Muscle layer of duodenum (tissue), 2 donors: ENCODE data around the gene NGF.

Experiments used
- H3K27ac ChIP-seq: one replicate; pipeline ENCODE4 v1.7.0; 2013; ENCODE audit warnings: mild to moderate bottlenecking, low read length
- H3K27me3 ChIP-seq: one replicate; pipeline ENCODE4 v1.7.0; 2013; ENCODE audit warnings: low read depth, mild to moderate bottlenecking, control low read depth, low read length
- H3K36me3 ChIP-seq, 2 donors: one replicate each; pipeline ENCODE4 v1.7.0; 2013; ENCODE audit warnings: low read length in 2 of 2, control low read depth in 1 of 2, mild to moderate bottlenecking in 1 of 2; ENCODE audit not compliant: insufficient read depth in 2 of 2, control insufficient read depth in 1 of 2
- H3K4me1 ChIP-seq, 2 donors: one replicate each; pipeline ENCODE4 v1.7.0; 2013; ENCODE audit warnings: low read length in 2 of 2, mild to moderate bottlenecking in 2 of 2, control low read depth in 1 of 2, moderate library complexity in 1 of 2; ENCODE audit not compliant: insufficient read depth in 2 of 2, control insufficient read depth in 1 of 2
- H3K4me3 ChIP-seq, 2 donors: one replicate each; pipeline ENCODE4 v1.7.0; 2013; ENCODE audit warnings: low read length in 2 of 2, low read depth in 1 of 2, mild to moderate bottlenecking in 1 of 2
- H3K9me3 ChIP-seq, 2 donors: one replicate each; pipeline ENCODE4 v1.7.0; 2013; ENCODE audit warnings: low read length in 2 of 2, control low read depth in 1 of 2, mild to moderate bottlenecking in 1 of 2; ENCODE audit not compliant: control insufficient read depth in 1 of 2
- donor health status: healthy.

NGF gene

DNA sequence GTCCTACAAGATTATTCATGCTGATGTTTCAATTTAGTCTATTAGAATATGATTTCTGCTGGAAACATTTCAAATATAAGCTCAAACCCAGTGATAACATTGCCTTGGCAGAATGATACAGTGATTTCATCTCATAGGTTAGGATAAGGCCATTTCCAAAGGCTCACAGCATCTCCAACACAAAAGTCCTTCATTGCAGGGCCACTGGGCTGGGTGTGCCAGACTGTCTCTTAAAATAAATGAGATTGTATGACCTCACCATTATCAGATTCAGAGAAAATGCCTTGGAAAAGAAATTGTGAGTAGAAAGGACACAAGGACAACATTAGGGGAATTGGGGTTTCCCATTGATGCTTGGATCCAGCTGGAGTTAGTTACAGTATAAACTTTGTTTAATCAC lies 30.4 kb downstream of the NGF start:
- no peaks in the 10 kb centered on the region for H3K9me3 ChIP-seq
- peaks cover 0 to 1% of the 10 kb centered on the region in 2 donors for H3K4me1 ChIP-seq
- no peaks in the 10 kb centered on the region for H3K36me3 ChIP-seq
- no peak overlapping the region for H3K27ac ChIP-seq
- no peaks in the 10 kb centered on the region for H3K27me3 ChIP-seq
- no peak overlapping the region for H3K4me3 ChIP-seq

DNA sequence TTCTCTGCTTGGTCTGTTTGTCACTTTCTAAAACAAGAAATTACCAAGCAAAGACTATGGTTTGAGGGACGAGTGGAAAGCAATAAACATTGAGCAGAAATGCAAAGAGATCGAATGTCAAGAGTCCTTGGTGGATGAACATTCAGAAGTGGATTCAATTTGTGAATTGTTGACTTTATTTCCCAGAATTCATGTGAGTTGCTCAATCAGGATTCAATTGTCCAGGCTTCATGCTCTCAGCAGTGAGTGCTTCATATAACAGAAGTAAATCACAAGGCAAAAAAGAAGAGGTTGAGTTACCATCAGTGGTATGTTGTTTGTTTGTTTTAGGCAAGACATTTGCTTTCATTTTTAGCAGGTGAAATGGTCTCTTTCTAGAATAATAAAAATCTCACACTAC lies 31.9 kb downstream of the NGF start:
- no peaks in the 10 kb centered on the region for H3K36me3 ChIP-seq
- no peaks in the 10 kb centered on the region for H3K4me1 ChIP-seq
- no peak overlapping the region for H3K4me3 ChIP-seq
- H3K27ac ChIP-seq = no peak overlapping the region
- no peaks in the 10 kb centered on the region for H3K9me3 ChIP-seq
- no peaks in the 10 kb centered on the region for H3K27me3 ChIP-seq

- Histone ChIP-seq H3K27ac (no peak overlapping the region), H3K36me3 (no peaks in the 10 kb centered on the region), H3K27me3 (no peaks in the 10 kb centered on the region), H3K9me3 (no peaks in the 10 kb centered on the region), H3K4me3 (no peak overlapping the region), H3K4me1 (no peaks in the 10 kb centered on the region)
Observed at GRCh38 chr1:115303364-115303763, 34.7 kb downstream of the NGF start.

DNA sequence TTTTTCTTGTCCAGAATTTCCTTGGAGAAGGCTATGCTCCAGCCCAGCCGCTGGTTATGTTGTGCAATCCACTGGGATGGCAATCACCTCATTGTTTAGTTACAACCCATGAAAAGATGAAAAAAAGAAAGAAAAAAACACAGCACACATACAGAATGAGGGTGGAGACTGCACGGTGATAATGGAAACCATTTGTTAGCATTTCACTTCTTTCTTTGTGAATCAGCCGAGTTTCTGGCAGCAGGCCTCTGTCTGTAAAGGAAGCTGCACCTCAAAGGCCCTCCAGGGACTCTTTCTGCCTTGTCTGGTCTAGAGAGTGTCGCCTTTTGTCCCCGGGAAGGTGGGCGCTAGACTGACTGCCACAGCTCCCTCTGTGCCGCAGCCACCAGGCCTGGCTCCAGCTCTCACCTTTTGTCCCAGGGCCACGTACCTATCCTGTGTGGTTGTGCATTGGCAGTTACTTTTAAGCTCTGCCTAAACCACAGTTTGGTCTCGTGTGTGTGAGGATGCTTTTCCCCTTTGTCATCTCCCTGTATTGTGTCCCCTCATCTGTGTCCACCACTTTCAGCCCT lies 35.6 kb downstream of the NGF start:
- Histone ChIP-seq H3K27ac (no peak overlapping the region), H3K36me3 (no peaks in the 10 kb centered on the region), H3K4me1 (no peaks in the 10 kb centered on the region), H3K27me3 (no peaks in the 10 kb centered on the region), H3K9me3 (no peaks in the 10 kb centered on the region), H3K4me3 (no peak overlapping the region)

- Histone ChIP-seq H3K4me3 (no peak overlapping the region), H3K4me1 (no peaks in the 10 kb centered on the region), H3K27me3 (no peaks in the 10 kb centered on the region), H3K9me3 (no peaks in the 10 kb centered on the region), H3K36me3 (no peaks in the 10 kb centered on the region), H3K27ac (no peak overlapping the region)
Observed at GRCh38 chr1:115301438-115302020, 36.5 kb downstream of the NGF start.

DNA sequence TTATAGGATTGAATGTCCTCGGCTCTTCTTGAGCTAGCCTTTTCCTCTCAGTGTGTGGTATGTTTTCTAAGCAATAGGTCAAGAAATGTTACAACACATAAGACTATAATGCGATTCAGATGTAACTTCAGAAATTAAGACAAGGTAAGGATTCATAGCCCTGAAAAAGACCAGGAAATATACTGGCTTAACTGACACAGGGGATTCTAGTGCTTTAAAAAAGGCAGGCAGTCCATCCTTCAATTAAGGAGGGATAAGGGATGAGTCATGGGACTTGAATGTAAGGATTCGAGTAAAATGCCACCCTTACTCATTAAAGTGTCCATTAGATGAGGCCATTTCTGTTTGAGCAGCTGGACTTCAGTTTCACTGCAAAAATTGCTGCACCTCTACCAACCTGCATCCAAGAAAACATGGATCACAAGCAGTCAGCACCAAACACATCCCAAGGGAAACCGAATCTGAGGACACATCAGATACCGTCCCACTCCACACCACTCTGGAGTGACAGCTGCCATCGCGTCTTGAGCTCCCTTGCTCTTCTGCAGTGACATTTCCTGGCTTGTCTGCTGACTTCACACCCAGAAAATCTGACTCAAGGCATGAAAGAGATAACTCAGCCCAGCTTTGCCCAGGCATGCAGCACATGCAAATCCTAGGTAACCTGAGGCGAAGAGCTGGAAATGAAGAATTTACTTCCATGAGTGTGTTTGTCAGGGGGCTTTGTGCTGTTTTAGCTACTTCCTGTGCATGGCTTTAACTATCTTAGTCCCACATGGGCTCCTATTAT lies 37.8 kb downstream of the NGF start:
- Histone ChIP-seq H3K9me3 (no peaks in the 10 kb centered on the region), H3K4me1 (no peaks in the 10 kb centered on the region), H3K27ac (no peak overlapping the region), H3K27me3 (no peaks in the 10 kb centered on the region), H3K4me3 (no peak overlapping the region), H3K36me3 (no peaks in the 10 kb centered on the region)

GRCh38 chr1:115299266-115299665 lies 38.8 kb downstream of the NGF start:
- no peaks in the 10 kb centered on the region for H3K36me3 ChIP-seq
- no peaks in the 10 kb centered on the region for H3K4me1 ChIP-seq
- H3K9me3 ChIP-seq = no peaks in the 10 kb centered on the region
- H3K4me3 ChIP-seq = no peak overlapping the region
- no peaks in the 10 kb centered on the region for H3K27me3 ChIP-seq
- H3K27ac ChIP-seq = no peak overlapping the region

GRCh38 chr1:115296981-115297380 lies 41.1 kb downstream of the NGF start:
- H3K36me3 ChIP-seq = no peaks in the 10 kb centered on the region
- no peak overlapping the region for H3K4me3 ChIP-seq
- H3K9me3 ChIP-seq = no peaks in the 10 kb centered on the region
- H3K4me1 ChIP-seq = no peaks in the 10 kb centered on the region
- no peaks in the 10 kb centered on the region for H3K27me3 ChIP-seq
- H3K27ac ChIP-seq = no peak overlapping the region

GRCh38 chr1:115295904-115296696 lies 41.9 kb downstream of the NGF start:
- Histone ChIP-seq H3K27ac (no peak overlapping the region), H3K36me3 (no peaks in the 10 kb centered on the region), H3K9me3 (no peaks in the 10 kb centered on the region)

DNA sequence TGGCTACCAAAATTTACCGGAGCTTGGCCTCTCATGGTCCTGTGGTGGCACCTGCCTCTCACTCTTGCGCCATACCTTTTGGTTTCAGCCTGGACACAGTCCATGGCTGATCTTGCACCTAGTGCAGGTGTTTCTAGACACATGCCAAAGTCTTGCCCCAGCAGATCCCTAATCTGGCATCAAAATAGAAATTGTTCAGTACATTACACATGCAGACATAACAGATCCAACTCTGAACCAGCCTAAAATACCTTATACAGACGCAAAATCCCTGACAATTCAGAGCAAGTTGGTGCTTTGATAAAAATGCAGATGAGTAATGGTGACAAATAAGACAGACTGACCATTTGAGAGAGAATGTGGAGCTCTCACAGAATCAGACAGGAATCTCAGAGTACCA lies 44.1 kb downstream of the NGF start:
- Histone ChIP-seq H3K9me3 (no peaks in the 10 kb centered on the region), H3K27ac (no peak overlapping the region), H3K36me3 (no peaks in the 10 kb centered on the region), H3K27me3 (no peaks in the 10 kb centered on the region), H3K4me1 (no peaks in the 10 kb centered on the region), H3K4me3 (no peak overlapping the region)

More at GRCh38 chr1:115295904-115296696, 41.9 kb downstream of the NGF start:
- H3K27me3 ChIP-seq = no peaks in the 10 kb centered on the region
- no peaks in the 10 kb centered on the region for H3K4me1 ChIP-seq
- no peak overlapping the region for H3K4me3 ChIP-seq

DNA sequence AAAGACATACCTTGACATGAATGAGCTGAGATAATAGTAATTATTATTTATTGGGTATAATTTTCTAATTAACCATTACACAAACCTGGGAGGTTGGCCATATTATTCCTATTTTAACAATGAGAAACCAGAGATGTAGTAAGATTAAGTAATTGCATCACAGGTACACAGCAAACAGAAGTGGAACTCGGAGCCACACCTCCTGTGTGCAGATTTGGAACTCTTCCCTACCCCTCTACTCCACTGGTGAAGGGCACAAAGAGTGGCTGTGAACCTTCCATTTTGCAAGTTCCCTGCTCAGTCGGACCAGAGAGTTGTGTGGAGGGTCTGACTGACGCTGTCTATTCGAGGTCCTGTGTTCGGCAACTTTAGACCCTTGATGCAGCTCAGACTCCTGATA lies 45.0 kb downstream of the NGF start:
- Histone ChIP-seq H3K27ac (no peak overlapping the region), H3K4me3 (no peak overlapping the region), H3K27me3 (no peaks in the 10 kb centered on the region), H3K9me3 (no peaks in the 10 kb centered on the region), H3K4me1 (no peaks in the 10 kb centered on the region), H3K36me3 (no peaks in the 10 kb centered on the region)
